Liver (tissue), 9 donors: ENCODE results near the gene MYO3B. TPM values are rescaled to one million over a fixed set of nuclear protein-coding genes. Genes with fewer than 3 reads are reported as not detected.

ENCODE experiments used
- DNase-seq: peaks from one replicate; pipeline ENCODE4 v3.0.0-alpha.2; 2017; ENCODE audit warnings: low spot score
- H3K27ac ChIP-seq, 2 donors: one replicate each; pipeline ENCODE4 v1.7.0; 2013; ENCODE audit warnings: inconsistent platforms in 2 of 2, low read length in 2 of 2, control low read depth in 1 of 2, low read depth in 1 of 2, mild to moderate bottlenecking in 1 of 2
- H3K27me3 ChIP-seq, 4 donors: one replicate each; pipeline versions ENCODE4 v1.6.1 to v1.7.0; 2013; ENCODE audit warnings: low read length in 3 of 4, inconsistent platforms in 1 of 4, mild to moderate bottlenecking in 1 of 4, moderate library complexity in 1 of 4; ENCODE audit not compliant: control insufficient read depth in 4 of 4, insufficient read depth in 4 of 4
- H3K36me3 ChIP-seq, 4 donors: one replicate each; pipeline versions ENCODE4 v1.6.1 to v1.7.0; 2013; ENCODE audit warnings: low read length in 3 of 4, mild to moderate bottlenecking in 3 of 4, low read depth in 1 of 4, moderate library complexity in 1 of 4; ENCODE audit not compliant: control insufficient read depth in 4 of 4, insufficient read depth in 3 of 4
- H3K4me1 ChIP-seq, 4 donors: one replicate each; pipeline versions ENCODE4 v1.6.1 to v1.7.0; 2013; ENCODE audit warnings: low read length in 3 of 4, mild to moderate bottlenecking in 3 of 4, moderate library complexity in 1 of 4; ENCODE audit not compliant: control insufficient read depth in 4 of 4, insufficient read depth in 4 of 4
- H3K4me3 ChIP-seq, 3 donors: one replicate each; pipeline versions ENCODE4 v1.6.1 to v1.7.0; 2013; ENCODE audit warnings: low read length in 3 of 3, control low read depth in 1 of 3, low read depth in 1 of 3, mild to moderate bottlenecking in 1 of 3
- H3K9ac ChIP-seq, 2 donors: one replicate each; pipeline ENCODE4 v1.7.0; 2013; ENCODE audit warnings: low read length in 2 of 2, mild to moderate bottlenecking in 2 of 2, moderate library complexity in 2 of 2, control low read depth in 1 of 2, low read depth in 1 of 2
- H3K9me3 ChIP-seq, 4 donors: one replicate each; pipeline versions ENCODE4 v1.6.1 to v1.7.0; 2013; ENCODE audit warnings: low read length in 3 of 4; ENCODE audit not compliant: control insufficient read depth in 4 of 4
- ATF3 ChIP-seq: IDR thresholded peaks from 2 replicates; pipeline ENCODE4 v1.6.1; 2016; ENCODE audit warnings: antibody characterized with exemption
- FOXA1 ChIP-seq: IDR thresholded peaks from 2 replicates; pipeline ENCODE4 v1.6.1; 2016; ENCODE audit warnings: antibody characterized with exemption
- FOXA2 ChIP-seq: IDR thresholded peaks from 2 replicates; pipeline ENCODE4 v1.6.1; 2016; ENCODE audit warnings: antibody characterized with exemption
- GABPA ChIP-seq, 2 donors: IDR thresholded peaks in 1 of 2; conservative IDR thresholded peaks in 1 of 2; 2 replicates each; pipeline ENCODE4 v1.6.1; 2016; ENCODE audit warnings: antibody characterized with exemption in 2 of 2, mild to moderate bottlenecking in 1 of 2, moderate library complexity in 1 of 2
- HNF4A ChIP-seq, 2 donors: conservative IDR thresholded peaks; 2 replicates each; pipeline ENCODE4 v1.6.1; 2016; ENCODE audit warnings: antibody characterized with exemption in 2 of 2, mild to moderate bottlenecking in 2 of 2
- HNF4G ChIP-seq: IDR thresholded peaks from 2 replicates; pipeline ENCODE4 v1.6.1; 2016; ENCODE audit warnings: antibody characterized with exemption
- MAX ChIP-seq: IDR thresholded peaks from 2 replicates; pipeline ENCODE4 v1.6.1; 2016; ENCODE audit warnings: antibody characterized with exemption
- NR2F2 ChIP-seq: IDR thresholded peaks from 2 replicates; pipeline ENCODE4 v1.6.1; 2016; ENCODE audit warnings: antibody characterized with exemption
- RAD21 ChIP-seq, 2 donors: IDR thresholded peaks; 2 replicates each; pipeline ENCODE4 v1.6.1; 2016; ENCODE audit warnings: antibody characterized with exemption in 2 of 2, mild to moderate bottlenecking in 2 of 2
- REST ChIP-seq: IDR thresholded peaks from 2 replicates; pipeline ENCODE4 v1.6.1; 2016; ENCODE audit warnings: antibody characterized with exemption, mild to moderate bottlenecking
- RXRA ChIP-seq, 2 donors: IDR thresholded peaks; 2 replicates each; pipeline ENCODE4 v1.6.1; 2017 to 2018; ENCODE audit warnings: antibody characterized with exemption in 2 of 2, mild to moderate bottlenecking in 1 of 2
- SP1 ChIP-seq: IDR thresholded peaks from 2 replicates; pipeline ENCODE4 v1.6.1; 2018; ENCODE audit warnings: antibody characterized with exemption, mild to moderate bottlenecking
- TAF1 ChIP-seq: conservative IDR thresholded peaks from 2 replicates; pipeline ENCODE4 v1.6.1; 2016; ENCODE audit warnings: antibody characterized with exemption, mild to moderate bottlenecking
- YY1 ChIP-seq: IDR thresholded peaks from 2 replicates; pipeline ENCODE4 v1.6.1; 2016; ENCODE audit warnings: antibody characterized with exemption, mild to moderate bottlenecking
- WGBS: extraction: QIAGEN DNeasy Blood & Tissue Kit; methylation state at CpG from one replicate; pipeline ENCODE4 v1.1.7; 2013; 5-methylcytosine and 5-hydroxymethylcytosine counted together
- polyA plus RNA-seq, 2 donors: library from polyadenylated mRNA; stranded (reverse) in 1 of 2; unstranded in 1 of 2; fragments of 200-250 nt in 1 of 2; fragments of >200 nt in 1 of 2; fragmentation: Nextera tagmentation in 1 of 2; extraction: Ambion mirVana in 1 of 2; gene quantifications; one replicate each; pipeline versions ENCODE4 v1.2.1 to v1.2.3, GENCODE V29; 2013 to 2015
- total RNA-seq, 2 donors: library from RNA; depleted of rRNA; stranded (reverse); fragments of >200 nt; gene quantifications; one replicate each; pipeline ENCODE4 v1.2.3, GENCODE V29; 2014
- donor health status: healthy.
- donor health status: healthy.
- donor health status: healthy.
- donor health status: healthy.
- donor health status: healthy.

Gene MYO3B
- total and polyA plus RNA-seq, 4 donors = under 0.01 to 0.05 TPM; not detected in 2

- no peak overlapping the region for H3K9ac ChIP-seq
- H3K4me1 ChIP-seq = no peaks in the 10 kb centered on the region
- no peak overlapping the region for H3K4me3 ChIP-seq
- no peaks in the 10 kb centered on the region for H3K27me3 ChIP-seq
- no peak overlapping the region for H3K27ac ChIP-seq
- H3K36me3 ChIP-seq = no peaks in the 10 kb centered on the region
- 58% methylated on average over 6 of the region's 6 CpGs for WGBS
- no peaks in the 10 kb centered on the region for H3K9me3 ChIP-seq
- TF ChIP-seq NR2F2 (no peak), GABPA (IDR thresholded peaks at IDR 0.05 in 1 of 2, conservative IDR thresholded peaks at IDR 0.05 in 1 of 2) (no peak), MAX (no peak), SP1 (no peak), HNF4G (no peak), TAF1 (no peak), YY1 (no peak), HNF4A (conservative IDR thresholded peaks at IDR 0.05) (no peak), RXRA (IDR thresholded peaks at IDR 0.05) (no peak), REST (no peak), FOXA1 (no peak), RAD21 (IDR thresholded peaks at IDR 0.05) (no peak), ATF3 (no peak)
- DNase-seq = no peak
Measured at GRCh38 chr2:170221317-170222288, 43.7 kb downstream of the MYO3B start.

GRCh38 chr2:170222298-170222697, 44.4 kb downstream of the MYO3B start:
- TF ChIP-seq RXRA (IDR thresholded peaks at IDR 0.05) = no peak
- TF ChIP-seq TAF1 = no peak
- no peak for TF ChIP-seq GABPA (IDR thresholded peaks at IDR 0.05 in 1 of 2, conservative IDR thresholded peaks at IDR 0.05 in 1 of 2)
- TF ChIP-seq NR2F2 = no peak
- no peak for TF ChIP-seq FOXA2
- TF ChIP-seq RAD21 (IDR thresholded peaks at IDR 0.05) = no peak
- TF ChIP-seq FOXA1 = no peak
- no peak for TF ChIP-seq REST
- no peak for TF ChIP-seq YY1
- TF ChIP-seq SP1 = no peak
- no peak for TF ChIP-seq HNF4G
- no peak for TF ChIP-seq MAX
- H3K9me3 ChIP-seq = no peaks in the 10 kb centered on the region
- no peak overlapping the region for H3K4me3 ChIP-seq
- H3K27ac ChIP-seq = no peak overlapping the region
- no peak for DNase-seq
- H3K9ac ChIP-seq = no peak overlapping the region
- WGBS = 71% methylated on average over 5 of the region's 5 CpGs
- no peaks in the 10 kb centered on the region for H3K27me3 ChIP-seq
- no peaks in the 10 kb centered on the region for H3K36me3 ChIP-seq
- no peaks in the 10 kb centered on the region for H3K4me1 ChIP-seq
